ENCODE data around the gene TEPSIN.

TEPSIN gene

GRCh38 chr17:81219476-81220180, 19.2 kb downstream of the TEPSIN start:
- no peak for DNase-seq (ENCODE audit: low spot score)

- DNase-seq (ENCODE audit: low spot score) = no peak
Observed at GRCh38 chr17:81218991-81219390, 19.9 kb downstream of the TEPSIN start.

- DNase-seq (ENCODE audit: low spot score) = no peak
Observed at GRCh38 chr17:81218459-81218858, 20.4 kb downstream of the TEPSIN start.

- no peak for DNase-seq (ENCODE audit: low spot score)
Observed at GRCh38 chr17:81217491-81217890, 21.4 kb downstream of the TEPSIN start.

GRCh38 chr17:81213978-81214377, 24.9 kb downstream of the TEPSIN start:
- no peak for DNase-seq (ENCODE audit: low spot score)

GRCh38 chr17:81212365-81212764, 26.5 kb downstream of the TEPSIN start:
- no peak for DNase-seq (ENCODE audit: low spot score)

- no peak for DNase-seq (ENCODE audit: low spot score)
Observed at GRCh38 chr17:81210868-81211267, 28.0 kb downstream of the TEPSIN start.

GRCh38 chr17:81210466-81210865, 28.4 kb downstream of the TEPSIN start:
- DNase-seq (ENCODE audit: low spot score) = no peak

GRCh38 chr17:81209141-81209540, 29.7 kb downstream of the TEPSIN start:
- no peak for DNase-seq (ENCODE audit: low spot score)

GRCh38 chr17:81208651-81209050, 30.2 kb downstream of the TEPSIN start:
- no peak for DNase-seq (ENCODE audit: low spot score)

- DNase-seq (ENCODE audit: low spot score) = no peak
Observed at GRCh38 chr17:81207610-81208581, 31.0 kb downstream of the TEPSIN start.

GRCh38 chr17:81206657-81207056, 32.2 kb downstream of the TEPSIN start:
- DNase-seq (ENCODE audit: low spot score) = no peak

GRCh38 chr17:81206166-81206565, 32.7 kb downstream of the TEPSIN start:
- DNase-seq (ENCODE audit: low spot score) = no peak

- no peak for DNase-seq (ENCODE audit: low spot score)
Observed at GRCh38 chr17:81204578-81204977, 34.3 kb downstream of the TEPSIN start.

- DNase-seq (ENCODE audit: low spot score) = no peak
Observed at GRCh38 chr17:81203136-81203535, 35.7 kb downstream of the TEPSIN start.

GRCh38 chr17:81202318-81202717, 36.5 kb downstream of the TEPSIN start:
- no peak for DNase-seq (ENCODE audit: low spot score)

- DNase-seq (ENCODE audit: low spot score) = no peak
Observed at GRCh38 chr17:81200695-81201580, 37.9 kb downstream of the TEPSIN start.

- no peak for DNase-seq (ENCODE audit: low spot score)
Observed at GRCh38 chr17:81200201-81200600, 38.7 kb downstream of the TEPSIN start.

- no peak for DNase-seq (ENCODE audit: low spot score)
Observed at GRCh38 chr17:81199482-81199830, 39.4 kb downstream of the TEPSIN start.

GRCh38 chr17:81198826-81199481, 39.9 kb downstream of the TEPSIN start:
- DNase-seq (ENCODE audit: low spot score) = no peak

GRCh38 chr17:81197831-81198490, 40.9 kb downstream of the TEPSIN start:
- no peak for DNase-seq (ENCODE audit: low spot score)
